Measurements from ENCODE around the gene PPP2R5C.

The PPP2R5C gene

DNA sequence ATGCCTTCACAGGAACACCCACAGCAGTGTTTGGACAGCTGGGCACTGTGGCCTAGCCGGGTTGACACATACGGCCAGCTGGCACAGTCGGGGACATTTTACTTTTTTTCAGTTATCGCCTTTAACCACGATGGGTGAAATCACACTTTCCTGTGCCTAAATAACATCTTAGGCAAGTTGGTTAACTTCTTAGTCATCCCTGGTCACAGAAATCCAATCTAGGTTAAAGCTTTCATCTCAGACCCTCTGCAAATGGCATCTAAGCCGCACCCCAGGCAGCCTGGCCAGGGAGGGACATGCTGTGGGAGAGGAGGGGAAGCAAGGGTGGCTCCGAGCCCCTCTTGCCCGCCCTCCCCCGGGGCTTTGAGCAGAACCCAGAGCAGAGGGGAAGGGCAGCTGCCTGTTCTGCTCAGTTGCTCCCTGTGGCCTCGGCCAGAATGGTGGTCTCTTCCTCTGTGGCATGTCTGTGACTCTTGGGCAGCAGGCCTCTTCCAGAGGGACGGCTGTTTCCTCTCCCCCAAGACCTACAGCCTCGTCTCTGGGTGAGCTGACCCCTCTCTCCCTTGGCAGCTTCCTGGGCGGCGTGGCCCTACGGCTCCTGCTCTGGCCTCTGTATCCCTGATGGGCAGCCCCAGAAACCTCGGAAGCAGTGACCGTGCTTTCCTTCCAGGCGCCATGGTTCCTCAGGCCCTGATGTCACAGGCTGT, 117.5 kb downstream of the PPP2R5C start:
- no peak overlapping the region for H3K14ac ChIP-seq (ENCODE audit: low read length)
- H3K9me3 ChIP-seq (ENCODE audit: insufficient read depth, low read depth, low read length) = no peaks in the 10 kb centered on the region
- WGBS (ENCODE audit: extremely low coverage, insufficient coverage, insufficient read length) = no CpG with 5 or more reads among the region's 18 CpGs

DNA sequence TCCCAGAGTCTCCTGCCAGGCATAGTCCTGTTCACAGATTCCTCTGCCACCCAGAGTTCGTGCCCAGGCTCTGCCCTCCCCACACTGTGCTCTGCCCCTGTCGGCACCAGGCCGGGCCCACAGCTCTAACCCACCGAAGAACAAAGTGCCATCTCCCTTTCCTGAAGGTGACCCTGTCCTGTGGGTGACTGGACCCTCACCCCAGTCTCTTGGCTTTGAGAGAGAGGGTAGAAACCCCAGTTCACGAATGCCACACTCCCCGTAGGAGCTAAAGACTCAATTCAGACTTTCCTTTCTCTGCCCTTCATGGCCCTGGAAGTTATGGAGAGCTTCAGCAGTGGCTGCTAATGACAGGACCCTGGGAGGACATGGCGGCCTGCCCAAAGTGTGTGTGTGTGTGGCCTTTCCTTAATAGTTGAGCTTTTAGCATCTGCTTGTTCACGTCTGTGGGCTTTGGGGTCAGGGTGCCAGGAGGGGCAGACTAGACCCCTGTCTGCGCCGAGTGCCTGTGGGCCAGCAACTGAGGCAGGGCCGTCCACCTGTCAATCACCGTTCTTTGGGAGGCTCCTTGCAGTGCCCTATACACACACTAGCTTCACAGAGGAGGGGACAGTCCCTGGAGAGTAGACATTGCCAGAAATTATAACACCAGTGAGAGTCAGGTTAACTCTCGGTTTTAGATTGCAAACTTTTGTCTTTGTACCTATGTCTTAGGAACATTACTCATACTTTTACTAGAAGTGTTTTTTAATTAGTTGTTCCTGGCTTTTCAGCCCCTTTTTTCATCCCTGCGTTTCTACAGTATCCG, 118.2 kb downstream of the PPP2R5C start:
- H3K18ac ChIP-seq (ENCODE audit: low read length) = no peak overlapping the region
- no peak for DNase-seq
- H2BK12ac ChIP-seq (ENCODE audit: low read length) = no peak overlapping the region
- H3K36me3 ChIP-seq (ENCODE audit: control insufficient read depth in 1 of 2, insufficient read depth in 2 of 2, low read length in 2 of 2) = peaks cover 17 to 26% of the 10 kb centered on the region in 2 experiments
- no peak overlapping the region for H4K8ac ChIP-seq (ENCODE audit: low read depth, low read length)
- no peak overlapping the region for H3K9ac ChIP-seq (ENCODE audit: low read length)
- no peaks in the 10 kb centered on the region for H3K9me3 ChIP-seq (ENCODE audit: insufficient read depth, low read depth, low read length)
- H3K4me1 ChIP-seq (ENCODE audit: control insufficient read depth in 1 of 2, insufficient read depth in 2 of 2, low read length in 2 of 2) = peaks cover 0 to 2% of the 10 kb centered on the region in 2 experiments
- H2BK120ac ChIP-seq (ENCODE audit: insufficient read depth, low read length, poor library complexity) = no peak overlapping the region
- H3K4me3 ChIP-seq (ENCODE audit: low read depth, low read length) = no peak overlapping the region
- no peaks in the 10 kb centered on the region for H3K27me3 ChIP-seq (ENCODE audit: insufficient read depth, low read length)
- no peak overlapping the region for H4K12ac ChIP-seq (ENCODE audit: low read depth, low read length)
- H3K4me2 ChIP-seq (ENCODE audit: low read length) = no peak overlapping the region
- H3K14ac ChIP-seq (ENCODE audit: low read length) = no peak overlapping the region
- WGBS (ENCODE audit: extremely low coverage, insufficient coverage, insufficient read length) = no CpG with 5 or more reads among the region's 15 CpGs
- H2BK5ac ChIP-seq (ENCODE audit: low read depth, low read length, poor library complexity) = no peak overlapping the region
- no peak overlapping the region for H2AFZ ChIP-seq (ENCODE audit: insufficient read depth, low read length, poor library complexity)
- H3K23ac ChIP-seq (ENCODE audit: low read length) = no peak overlapping the region
- H3K27ac ChIP-seq (ENCODE audit: low read depth, low read length) = no peak overlapping the region
- H4K91ac ChIP-seq (ENCODE audit: low read depth, low read length) = no peak overlapping the region
- no peak overlapping the region for H3K4ac ChIP-seq (ENCODE audit: low read depth, low read length)
- H3K79me1 ChIP-seq (ENCODE audit: low read length) = no peaks in the 10 kb centered on the region
- no peak overlapping the region for H2AK5ac ChIP-seq (ENCODE audit: low read length)
- H3K79me2 ChIP-seq (ENCODE audit: control insufficient read depth, insufficient read depth, low read length, poor library complexity) = no peaks in the 10 kb centered on the region

More for the DNA sequence above, 117.5 kb downstream of the PPP2R5C start:
- no peak overlapping the region for H4K91ac ChIP-seq (ENCODE audit: low read depth, low read length)
- H3K79me1 ChIP-seq (ENCODE audit: low read length) = no peaks in the 10 kb centered on the region
- no peak for DNase-seq
- H3K36me3 ChIP-seq (ENCODE audit: control insufficient read depth in 1 of 2, insufficient read depth in 2 of 2, low read length in 2 of 2) = peaks cover 10 to 18% of the 10 kb centered on the region in 2 experiments
- no peaks in the 10 kb centered on the region for H3K27me3 ChIP-seq (ENCODE audit: insufficient read depth, low read length)
- H3K79me2 ChIP-seq (ENCODE audit: control insufficient read depth, insufficient read depth, low read length, poor library complexity) = no peaks in the 10 kb centered on the region
- no peak overlapping the region for H3K27ac ChIP-seq (ENCODE audit: low read depth, low read length)
- no peak overlapping the region for H4K8ac ChIP-seq (ENCODE audit: low read depth, low read length)
- H3K4ac ChIP-seq (ENCODE audit: low read depth, low read length) = no peak overlapping the region
- no peak overlapping the region for H3K18ac ChIP-seq (ENCODE audit: low read length)
- no peak overlapping the region for H2BK12ac ChIP-seq (ENCODE audit: low read length)
- H3K4me3 ChIP-seq (ENCODE audit: low read depth, low read length) = no peak overlapping the region
- no peak overlapping the region for H3K4me2 ChIP-seq (ENCODE audit: low read length)
- H3K23ac ChIP-seq (ENCODE audit: low read length) = no peak overlapping the region
- H2AK5ac ChIP-seq (ENCODE audit: low read length) = no peak overlapping the region
- H3K4me1 ChIP-seq (ENCODE audit: control insufficient read depth in 1 of 2, insufficient read depth in 2 of 2, low read length in 2 of 2) = peaks cover 0 to 2% of the 10 kb centered on the region in 2 experiments
- no peak overlapping the region for H2BK5ac ChIP-seq (ENCODE audit: low read depth, low read length, poor library complexity)
- no peak overlapping the region for H4K12ac ChIP-seq (ENCODE audit: low read depth, low read length)
- H2BK120ac ChIP-seq (ENCODE audit: insufficient read depth, low read length, poor library complexity) = no peak overlapping the region
- H2AFZ ChIP-seq (ENCODE audit: insufficient read depth, low read length, poor library complexity) = no peak overlapping the region
- H3K9ac ChIP-seq (ENCODE audit: low read length) = no peak overlapping the region

DNA sequence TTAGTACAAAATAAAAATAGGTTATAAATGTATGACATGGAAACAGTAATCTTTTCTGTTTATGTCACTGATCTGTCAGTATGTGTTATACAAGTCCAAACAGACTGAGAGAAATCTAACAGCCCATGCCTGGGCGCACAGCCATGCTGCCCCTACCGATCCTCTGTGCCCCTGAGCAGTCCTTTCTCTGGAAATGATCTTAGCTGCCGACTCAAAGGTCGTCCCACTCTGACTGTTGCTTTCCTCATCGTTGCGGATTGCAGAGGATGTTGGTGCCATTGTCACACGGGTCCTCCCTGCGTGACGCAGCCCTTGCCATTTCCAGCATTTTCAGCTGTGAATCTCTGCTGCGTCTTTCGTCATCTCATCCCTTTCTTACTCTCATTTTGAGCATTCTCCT, 119.9 kb downstream of the PPP2R5C start:
- Histone ChIP-seq H2BK12ac (ENCODE audit: low read length) (no peak overlapping the region), H2AK5ac (ENCODE audit: low read length) (no peak overlapping the region), H3K27me3 (ENCODE audit: insufficient read depth, low read length) (no peaks in the 10 kb centered on the region), H4K8ac (ENCODE audit: low read depth, low read length) (no peak overlapping the region), H4K91ac (ENCODE audit: low read depth, low read length) (no peak overlapping the region), H3K18ac (ENCODE audit: low read length) (no peak overlapping the region), H3K79me1 (ENCODE audit: low read length) (no peaks in the 10 kb centered on the region), H3K27ac (ENCODE audit: low read depth, low read length) (no peak overlapping the region), H3K9me3 (ENCODE audit: insufficient read depth, low read depth, low read length) (no peaks in the 10 kb centered on the region), H2AFZ (ENCODE audit: insufficient read depth, low read length, poor library complexity) (no peak overlapping the region), H3K9ac (ENCODE audit: low read length) (no peak overlapping the region), H3K36me3 (ENCODE audit: control insufficient read depth in 1 of 2, insufficient read depth in 2 of 2, low read length in 2 of 2) (peaks cover 24 to 33% of the 10 kb centered on the region in 2 experiments), H2BK120ac (ENCODE audit: insufficient read depth, low read length, poor library complexity) (no peak overlapping the region), H3K4me3 (ENCODE audit: low read depth, low read length) (no peak overlapping the region), H3K79me2 (ENCODE audit: control insufficient read depth, insufficient read depth, low read length, poor library complexity) (no peaks in the 10 kb centered on the region), H3K14ac (ENCODE audit: low read length) (no peak overlapping the region), H3K4me1 (ENCODE audit: control insufficient read depth in 1 of 2, insufficient read depth in 2 of 2, low read length in 2 of 2) (peaks cover 0 to 2% of the 10 kb centered on the region in 2 experiments), H3K4ac (ENCODE audit: low read depth, low read length) (no peak overlapping the region), H3K4me2 (ENCODE audit: low read length) (no peak overlapping the region), H4K12ac (ENCODE audit: low read depth, low read length) (no peak overlapping the region), H2BK5ac (ENCODE audit: low read depth, low read length, poor library complexity) (no peak overlapping the region), H3K23ac (ENCODE audit: low read length) (no peak overlapping the region)
- no peak for DNase-seq
- WGBS (ENCODE audit: extremely low coverage, insufficient coverage, insufficient read length) = no CpG with 5 or more reads among the region's 11 CpGs

DNA sequence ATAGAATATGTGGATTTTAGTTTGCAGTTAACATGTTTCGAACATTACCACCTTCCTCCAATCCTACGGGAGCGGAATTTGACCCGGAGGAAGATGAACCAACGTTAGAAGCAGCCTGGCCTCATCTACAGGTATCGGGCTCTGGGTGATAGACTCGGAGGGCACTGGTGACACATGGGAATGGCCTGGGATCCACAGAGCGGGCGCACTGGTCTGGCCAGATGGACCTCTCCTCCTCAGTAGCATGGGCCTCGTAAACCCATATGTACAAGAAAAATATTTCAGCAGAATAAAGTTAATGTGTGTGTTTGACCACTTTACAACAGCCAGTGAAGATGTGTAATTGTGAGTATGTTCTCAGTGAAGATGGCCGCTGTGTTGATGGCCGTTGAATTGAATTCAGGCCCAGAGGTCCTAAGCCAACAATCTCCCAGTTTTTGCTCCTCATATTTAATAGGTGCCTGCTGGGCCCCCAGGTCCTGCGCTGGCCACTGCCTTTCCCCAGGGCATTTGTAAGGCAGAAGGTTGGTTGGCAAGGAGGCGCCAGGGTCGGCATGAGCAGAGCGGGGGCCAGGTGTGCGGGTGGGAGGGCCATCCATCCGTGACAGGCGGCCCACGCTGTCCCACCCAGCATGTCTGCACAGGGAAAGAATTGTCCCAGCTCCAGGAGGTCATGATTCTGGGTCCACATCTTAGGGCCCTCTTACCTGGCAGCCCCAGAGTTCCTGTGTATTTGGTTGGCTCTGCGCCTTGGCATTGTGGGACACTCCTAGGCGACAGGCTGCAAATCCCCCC, 120.8 kb downstream of the PPP2R5C start:
- WGBS (ENCODE audit: extremely low coverage, insufficient coverage, insufficient read length) = no CpG with 5 or more reads among the region's 22 CpGs

More for the DNA sequence above, 120.8 kb downstream of the PPP2R5C start:
- H3K9me3 ChIP-seq (ENCODE audit: insufficient read depth, low read depth, low read length) = no peaks in the 10 kb centered on the region
- H3K14ac ChIP-seq (ENCODE audit: low read length) = no peak overlapping the region
- H4K8ac ChIP-seq (ENCODE audit: low read depth, low read length) = no peak overlapping the region
- no peak overlapping the region for H2BK12ac ChIP-seq (ENCODE audit: low read length)
- H2AFZ ChIP-seq (ENCODE audit: insufficient read depth, low read length, poor library complexity) = no peak overlapping the region
- H4K12ac ChIP-seq (ENCODE audit: low read depth, low read length) = no peak overlapping the region
- H3K4ac ChIP-seq (ENCODE audit: low read depth, low read length) = no peak overlapping the region
- no peak overlapping the region for H2BK5ac ChIP-seq (ENCODE audit: low read depth, low read length, poor library complexity)
- H4K91ac ChIP-seq (ENCODE audit: low read depth, low read length) = no peak overlapping the region
- H3K79me1 ChIP-seq (ENCODE audit: low read length) = no peaks in the 10 kb centered on the region
- no peak for DNase-seq
- no peak overlapping the region for H3K18ac ChIP-seq (ENCODE audit: low read length)
- no peaks in the 10 kb centered on the region for H3K27me3 ChIP-seq (ENCODE audit: insufficient read depth, low read length)
- no peak overlapping the region for H3K9ac ChIP-seq (ENCODE audit: low read length)
- H3K4me2 ChIP-seq (ENCODE audit: low read length) = no peak overlapping the region
- no peaks in the 10 kb centered on the region for H3K4me1 ChIP-seq (ENCODE audit: control insufficient read depth in 1 of 2, insufficient read depth in 2 of 2, low read length in 2 of 2)
- peaks cover 30 to 39% of the 10 kb centered on the region in 2 experiments for H3K36me3 ChIP-seq (ENCODE audit: control insufficient read depth in 1 of 2, insufficient read depth in 2 of 2, low read length in 2 of 2)
- no peak overlapping the region for H3K27ac ChIP-seq (ENCODE audit: low read depth, low read length)
- no peak overlapping the region for H3K23ac ChIP-seq (ENCODE audit: low read length)
- no peak overlapping the region for H2BK120ac ChIP-seq (ENCODE audit: insufficient read depth, low read length, poor library complexity)
- no peaks in the 10 kb centered on the region for H3K79me2 ChIP-seq (ENCODE audit: control insufficient read depth, insufficient read depth, low read length, poor library complexity)
- H2AK5ac ChIP-seq (ENCODE audit: low read length) = no peak overlapping the region
- H3K4me3 ChIP-seq (ENCODE audit: low read depth, low read length) = no peak overlapping the region
